Suprapubic skin (tissue), 4 donors: Measurements from ENCODE around the gene TNNT2. TPM values are rescaled to one million over a fixed set of nuclear protein-coding genes. Genes with fewer than 3 reads are reported as not detected.

Source experiments
- DNase-seq, 2 donors: peaks; one replicate each; pipeline ENCODE4 v3.0.0-alpha.2; 2019; ENCODE audit warnings: low spot score in 2 of 2
- H3K27ac ChIP-seq: fragments of 200-600 bp; sonication (generic); one replicate; pipeline ENCODE4 v1.5.1; 2019
- H3K27me3 ChIP-seq: fragments of 200-600 bp; sonication (generic); one replicate; pipeline ENCODE4 v1.5.1; 2019
- H3K36me3 ChIP-seq: fragments of 200-600 bp; sonication (generic); one replicate; pipeline ENCODE4 v1.5.1; 2019
- H3K4me1 ChIP-seq: fragments of 200-600 bp; sonication (generic); one replicate; pipeline ENCODE4 v1.5.1; 2019
- H3K4me3 ChIP-seq: fragments of 200-600 bp; sonication (generic); one replicate; pipeline ENCODE4 v1.5.1; 2019; ENCODE audit warnings: mild to moderate bottlenecking
- H3K9me3 ChIP-seq: fragments of 200-600 bp; sonication (generic); one replicate; pipeline ENCODE4 v1.5.1; 2019
- CTCF ChIP-seq, 2 donors: fragments of 200-600 bp in 1 of 2; fragments of 450-650 bp in 1 of 2; sonication (generic) in 1 of 2; IDR thresholded peaks; one replicate each; pipeline ENCODE4 v1.5.1; 2016 to 2019; ENCODE audit warnings: antibody characterized with exemption in 2 of 2, mild to moderate bottlenecking in 1 of 2, moderate library complexity in 1 of 2
- EP300 ChIP-seq: sonication (generic); formaldehyde crosslinking; IDR thresholded peaks from one replicate; pipeline ENCODE4 v1.6.1; 2017; ENCODE audit warnings: antibody characterized with exemption
- POLR2A ChIP-seq, 2 donors: fragments of 450-650 bp; IDR thresholded peaks; one replicate each; pipeline ENCODE4 v1.6.1; 2017; ENCODE audit warnings: antibody characterized with exemption in 2 of 2, mild to moderate bottlenecking in 2 of 2, moderate library complexity in 2 of 2
- POLR2AphosphoS5 ChIP-seq, 3 donors: sonication (generic); formaldehyde crosslinking; IDR thresholded peaks; one replicate each; pipeline ENCODE4 v1.6.1; 2017; ENCODE audit warnings: antibody characterized with exemption in 3 of 3
- WGBS: methylation state at CpG from one replicate; pipeline ENCODE4 v1.1.5; 2018; 5-methylcytosine and 5-hydroxymethylcytosine counted together
- total RNA-seq, 4 donors: library from RNA; depleted of rRNA; stranded (reverse); fragments of >200 nt; gene quantifications; one replicate each; pipeline ENCODE4 v1.1.0, GENCODE V29; 2016

The TNNT2 gene
- total RNA-seq, 4 donors from 2014 or later = 7.9 to 54.6 (median 19.0) TPM

GRCh38 chr1:201350361-201350725 lies 27.1 kb downstream of the TNNT2 start:
- DNase-seq = peak in 1 of 2 donors; percentile 30
- H3K4me1 ChIP-seq = peaks cover 51% of the 10 kb centered on the region
- H3K27me3 ChIP-seq = no peaks in the 10 kb centered on the region
- no peaks in the 10 kb centered on the region for H3K9me3 ChIP-seq
- H3K4me3 ChIP-seq = no peak overlapping the region
- no peak overlapping the region for H3K27ac ChIP-seq
- TF ChIP-seq EP300 = no peak
- TF ChIP-seq POLR2AphosphoS5 (IDR thresholded peaks at IDR 0.05) = no peak
- TF ChIP-seq POLR2A (IDR thresholded peaks at IDR 0.05) = no peak
- no peak for TF ChIP-seq CTCF (IDR thresholded peaks at IDR 0.05)
- no peaks in the 10 kb centered on the region for H3K36me3 ChIP-seq
- 67% methylated on average over 2 of the region's 2 CpGs for WGBS

- no peaks in the 10 kb centered on the region for H3K9me3 ChIP-seq
- no peak for TF ChIP-seq CTCF (IDR thresholded peaks at IDR 0.05)
- no peak for TF ChIP-seq POLR2A (IDR thresholded peaks at IDR 0.05)
- no peak for TF ChIP-seq EP300
- no peak for TF ChIP-seq POLR2AphosphoS5 (IDR thresholded peaks at IDR 0.05)
- H3K27me3 ChIP-seq = no peaks in the 10 kb centered on the region
- H3K36me3 ChIP-seq = no peaks in the 10 kb centered on the region
- no peak overlapping the region for H3K4me3 ChIP-seq
- DNase-seq = peak in 1 of 2 donors; percentile 16
- 84% methylated on average over 4 of the region's 4 CpGs for WGBS
- no peak overlapping the region for H3K27ac ChIP-seq
- H3K4me1 ChIP-seq = peaks cover 50% of the 10 kb centered on the region
These were observed 28.4 kb downstream of the TNNT2 start for GRCh38 chr1:201349092-201349491.

GRCh38 chr1:201348211-201348566 lies 29.3 kb downstream of the TNNT2 start:
- H3K36me3 ChIP-seq = no peaks in the 10 kb centered on the region
- WGBS = 19% methylated on average over 6 of the region's 6 CpGs
- TF ChIP-seq POLR2A (IDR thresholded peaks at IDR 0.05) = no peak
- no peak for TF ChIP-seq EP300
- TF ChIP-seq CTCF (IDR thresholded peaks at IDR 0.05) = peak; percentile 19 to 51
- no peak overlapping the region for H3K4me3 ChIP-seq
- peaks cover 41% of the 10 kb centered on the region for H3K4me1 ChIP-seq
- H3K27ac ChIP-seq = no peak overlapping the region
- no peaks in the 10 kb centered on the region for H3K27me3 ChIP-seq
- no peaks in the 10 kb centered on the region for H3K9me3 ChIP-seq
- peak in 1 of 2 donors; percentile 59 for DNase-seq

- H3K9me3 ChIP-seq = no peaks in the 10 kb centered on the region
- no peak overlapping the region for H3K27ac ChIP-seq
- H3K36me3 ChIP-seq = no peaks in the 10 kb centered on the region
- 48% methylated on average over 7 of the region's 7 CpGs for WGBS
- H3K4me1 ChIP-seq = peaks cover 40% of the 10 kb centered on the region
- peak in 1 of 2 donors; percentile 17 for DNase-seq
- H3K27me3 ChIP-seq = no peaks in the 10 kb centered on the region
- no peak overlapping the region for H3K4me3 ChIP-seq
- TF ChIP-seq POLR2A (IDR thresholded peaks at IDR 0.05) = no peak
- no peak for TF ChIP-seq POLR2AphosphoS5 (IDR thresholded peaks at IDR 0.05)
- TF ChIP-seq CTCF (IDR thresholded peaks at IDR 0.05) = no peak
- TF ChIP-seq EP300 = no peak
These were observed 29.8 kb downstream of the TNNT2 start for GRCh38 chr1:201347498-201348210.

GRCh38 chr1:201346987-201347386 lies 30.5 kb downstream of the TNNT2 start:
- no peaks in the 10 kb centered on the region for H3K9me3 ChIP-seq
- H3K36me3 ChIP-seq = no peaks in the 10 kb centered on the region
- 23% methylated on average over 2 of the region's 2 CpGs for WGBS
- peaks cover 40% of the 10 kb centered on the region for H3K4me1 ChIP-seq
- DNase-seq = no peak
- H3K27ac ChIP-seq = peak overlapping the region; percentile 66
- no peaks in the 10 kb centered on the region for H3K27me3 ChIP-seq
- H3K4me3 ChIP-seq = no peak overlapping the region
- TF ChIP-seq POLR2AphosphoS5 (IDR thresholded peaks at IDR 0.05) (no peak), EP300 (no peak), POLR2A (IDR thresholded peaks at IDR 0.05) (no peak), CTCF (IDR thresholded peaks at IDR 0.05) (no peak)
